SK-N-SH (cell line): ENCODE measurements around the gene PELI3. TPM values are rescaled to one million over a fixed set of nuclear protein-coding genes. Genes with fewer than 3 reads are reported as not detected.

Experiments used
- CTCF ChIA-PET: fragments of 300-600, 350-600 bp; formaldehyde crosslinking; extraction: SDS; loops from one replicate; lab custom pipeline; 2021; lab: Yijun Ruan, JAX
- POLR2A ChIA-PET: fragments of 350-600 bp; sonication (Branson Sonifier 250); formaldehyde crosslinking; extraction: SDS; loops from one replicate; lab custom pipeline; 2020; ENCODE audit warnings: antibody characterized with exemption, inconsistent platforms; lab: Yijun Ruan, JAX
- DNase-seq: peaks from one replicate; pipeline ENCODE4 v3.0.0; 2012
- H2AFZ ChIP-seq: fragments of 200-600 bp; sonication (generic); 2 replicates; pipeline ENCODE4 v1.8.1; 2016; ENCODE audit warnings: antibody characterized with exemption, mild to moderate bottlenecking, low read depth
- H3F3A ChIP-seq: fragments of 200-600 bp; sonication (generic); replicated peaks from 2 replicates; pipeline ENCODE3; 2016; ENCODE audit warnings: antibody characterized with exemption, mild to moderate bottlenecking; ENCODE audit not compliant: insufficient read depth
- H3K27ac ChIP-seq, 2 experiments: fragments of 200-500 bp in 1 of 2; fragments of 200-600 bp in 1 of 2; sonication (Bioruptor generic) in 1 of 2; sonication (generic), shearing (Covaris generic) in 1 of 2; 2 replicates each; pipeline versions ENCODE4 v1.5.1 to v1.6.1; 2014 to 2016; ENCODE audit warnings: low read depth in 2 of 2, inconsistent platforms in 1 of 2, low read length in 1 of 2, mild to moderate bottlenecking in 1 of 2, mixed read lengths in 1 of 2
- H3K27me3 ChIP-seq: fragments of 200-600 bp; sonication (generic), shearing (Covaris generic); 2 replicates; pipeline ENCODE4 v1.6.1; 2016; ENCODE audit warnings: mixed run types; ENCODE audit not compliant: insufficient read depth
- H3K36me3 ChIP-seq, 2 experiments: fragments of 200-500 bp in 1 of 2; fragments of 200-600 bp in 1 of 2; sonication (Bioruptor generic) in 1 of 2; sonication (generic) in 1 of 2; replicated peaks in 1 of 2; 2 replicates each; pipeline versions ENCODE3 to v1.5.1; 2014 to 2016; ENCODE audit warnings: low read length in 1 of 2, mild to moderate bottlenecking in 1 of 2; ENCODE audit not compliant: insufficient read depth in 2 of 2, control insufficient read depth in 1 of 2
- H3K4me1 ChIP-seq, 2 experiments: fragments of 200-500 bp in 1 of 2; fragments of 200-600 bp in 1 of 2; sonication (Bioruptor generic) in 1 of 2; sonication (generic), shearing (Covaris generic) in 1 of 2; 2 replicates each; pipeline versions ENCODE4 v1.5.1 to v1.6.1; 2014 to 2016; ENCODE audit warnings: low read depth in 1 of 2, low read length in 1 of 2, mixed run types in 1 of 2; ENCODE audit not compliant: insufficient read depth in 2 of 2, control insufficient read depth in 1 of 2
- H3K4me2 ChIP-seq: fragments of 200-600 bp; sonication (generic), shearing (Covaris generic); 2 replicates; pipeline ENCODE4 v1.6.1; 2017; ENCODE audit warnings: mixed run types
- H3K4me3 ChIP-seq, 2 experiments: fragments of 200-500 bp in 1 of 2; fragments of 200-600 bp in 1 of 2; sonication (Bioruptor generic) in 1 of 2; sonication (generic), shearing (Covaris generic) in 1 of 2; 2 replicates each; pipeline versions ENCODE4 v1.5.1 to v1.8.1; 2014 to 2016; ENCODE audit warnings: low read depth in 2 of 2, inconsistent platforms in 1 of 2, low read length in 1 of 2, mild to moderate bottlenecking in 1 of 2, mixed read lengths in 1 of 2, moderate library complexity in 1 of 2
- H3K79me2 ChIP-seq: fragments of 200-600 bp; sonication (generic); 2 replicates; pipeline ENCODE4 v1.8.1; 2017; ENCODE audit warnings: mild to moderate bottlenecking; ENCODE audit not compliant: insufficient read depth
- H3K9ac ChIP-seq: fragments of 200-600 bp; sonication (generic); 2 replicates; pipeline ENCODE4 v1.6.1; 2017; ENCODE audit warnings: mixed run types
- H3K9me2 ChIP-seq: fragments of 200-600 bp; sonication (generic); 2 replicates; pipeline ENCODE4 v1.6.1; 2017; ENCODE audit warnings: mixed run types
- H3K9me3 ChIP-seq: fragments of 200-600 bp; sonication (generic); 2 replicates; pipeline ENCODE4 v1.6.1; 2017; ENCODE audit warnings: mixed run types, mild to moderate bottlenecking, moderate library complexity
- H4K20me1 ChIP-seq: fragments of 200-600 bp; sonication (generic); 2 replicates; pipeline ENCODE4 v1.6.1; 2017; ENCODE audit warnings: mild to moderate bottlenecking, mixed run types; ENCODE audit not compliant: insufficient read depth
- CHD2 ChIP-seq: fragments of 150-350 bp; IDR thresholded peaks from 2 replicates; pipeline ENCODE4 v1.6.1; 2018; ENCODE audit warnings: low read length; ENCODE audit not compliant: partially characterized antibody
- CTCF ChIP-seq: fragments of 200-600 bp; sonication (generic); IDR thresholded peaks from 2 replicates; pipeline ENCODE4 v1.6.1; 2017; ENCODE audit warnings: antibody characterized with exemption, mild to moderate bottlenecking, moderate library complexity
- ELF1 ChIP-seq: IDR thresholded peaks from 2 replicates; pipeline ENCODE4 v1.4.0; 2012
- FOSL2 ChIP-seq: IDR thresholded peaks from 2 replicates; pipeline ENCODE4 v1.4.0; 2012; ENCODE audit warnings: low read depth, mild to moderate bottlenecking, moderate library complexity, borderline replicate concordance
- GABPA ChIP-seq: IDR thresholded peaks from 2 replicates; pipeline ENCODE4 v1.4.0; 2012; ENCODE audit warnings: low read depth, mild to moderate bottlenecking
- JUND ChIP-seq: IDR thresholded peaks from 2 replicates; pipeline ENCODE4 v1.4.0; 2012
- MXI1 ChIP-seq: IDR thresholded peaks from 2 replicates; pipeline ENCODE4 v1.6.1; 2012; ENCODE audit warnings: mild to moderate bottlenecking, low read depth, low read length, improper control_type of control experiment
- POLR2AphosphoS5 ChIP-seq: IDR thresholded peaks from 2 replicates; pipeline ENCODE4 v1.6.1; 2012; ENCODE audit warnings: low read depth, low read length
- RAD21 ChIP-seq: IDR thresholded peaks from 2 replicates; pipeline ENCODE4 v1.6.1; 2012; ENCODE audit warnings: mild to moderate bottlenecking, low read length
- RFX5 ChIP-seq: IDR thresholded peaks from 2 replicates; pipeline ENCODE4 v1.6.1; 2012; ENCODE audit warnings: mild to moderate bottlenecking, improper control_type of control experiment, low read length
- RXRA ChIP-seq: IDR thresholded peaks from 2 replicates; pipeline ENCODE4 v1.4.0; 2012; ENCODE audit warnings: low read depth, mild to moderate bottlenecking, borderline replicate concordance
- SMC3 ChIP-seq: IDR thresholded peaks from 2 replicates; pipeline ENCODE4 v1.6.1; 2012; ENCODE audit warnings: low read depth, low read length, improper control_type of control experiment
- TAF1 ChIP-seq: IDR thresholded peaks from 2 replicates; pipeline ENCODE4 v1.6.1; 2012; ENCODE audit warnings: low read depth, mild to moderate bottlenecking, low read length, moderate library complexity, borderline replicate concordance
- TCF12 ChIP-seq: IDR thresholded peaks from 2 replicates; pipeline ENCODE4 v1.4.0; 2012
- YY1 ChIP-seq: IDR thresholded peaks from 2 replicates; pipeline ENCODE4 v1.4.0; 2012; ENCODE audit warnings: low read depth, mild to moderate bottlenecking
- ZBTB33 ChIP-seq: IDR thresholded peaks from 2 replicates; pipeline ENCODE4 v1.4.0; 2012; ENCODE audit warnings: low read depth, borderline replicate concordance
- WGBS: methylation state at CpG from one replicate; pipeline ENCODE4 v1.1.6; 2017; ENCODE audit warnings: low lambda C conversion rate; 5-methylcytosine and 5-hydroxymethylcytosine counted together
- polyA plus RNA-seq, 3 experiments: library from polyadenylated mRNA; depleted of rRNA; stranded (reverse); fragments of >200 nt; gene quantifications; 2 replicates each; pipeline ENCODE4 v1.2.3, GENCODE V29; 2012
- TF ChIP-seq, protein P1 (sequence below): fragments of 150-350 bp; IDR thresholded peaks from 2 replicates; pipeline ENCODE4 v1.6.1; 2017; ENCODE audit warnings: antibody characterized with exemption, low read length, low read depth, borderline replicate concordance
- TF ChIP-seq, protein P2 (sequence below): IDR thresholded peaks from 2 replicates; pipeline ENCODE4 v1.6.1; 2012; ENCODE audit warnings: mild to moderate bottlenecking, low read depth, low read length, moderate library complexity
- TF ChIP-seq, protein P3 (sequence below): fragments of 150-350 bp; IDR thresholded peaks from 2 replicates; pipeline ENCODE4 v1.6.1; 2016; ENCODE audit warnings: mild to moderate bottlenecking, low read depth, low read length

Gene PELI3
- polyA plus RNA-seq, 1 of the 3 experiments (the other 2 are of a cell fraction) = 7.0 TPM

- Histone ChIP-seq H3K4me1 (peaks cover 0 to 5% of the 10 kb centered on the region in 2 experiments; a peak in 1 of 4 replicates), H3K4me3 (no peak overlapping the region), H3K27ac (no peak overlapping the region), H2AFZ (no peak overlapping the region), H3K4me2 (no peak overlapping the region), H3K27me3 (no peaks in the 10 kb centered on the region), H4K20me1 (no peaks in the 10 kb centered on the region), H3K79me2 (no peaks in the 10 kb centered on the region), H3K9me2 (no peaks in the 10 kb centered on the region), H3K9ac (no peak overlapping the region), H3F3A (no peaks in the 10 kb centered on the region), H3K36me3 (peaks cover 0 to 12% of the 10 kb centered on the region in 2 experiments), H3K9me3 (no peaks in the 10 kb centered on the region)
- no peak for TF ChIP-seq POLR2AphosphoS5
- TF ChIP-seq, protein P1, sequence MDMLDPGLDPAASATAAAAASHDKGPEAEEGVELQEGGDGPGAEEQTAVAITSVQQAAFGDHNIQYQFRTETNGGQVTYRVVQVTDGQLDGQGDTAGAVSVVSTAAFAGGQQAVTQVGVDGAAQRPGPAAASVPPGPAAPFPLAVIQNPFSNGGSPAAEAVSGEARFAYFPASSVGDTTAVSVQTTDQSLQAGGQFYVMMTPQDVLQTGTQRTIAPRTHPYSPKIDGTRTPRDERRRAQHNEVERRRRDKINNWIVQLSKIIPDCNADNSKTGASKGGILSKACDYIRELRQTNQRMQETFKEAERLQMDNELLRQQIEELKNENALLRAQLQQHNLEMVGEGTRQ = no peak
- TF ChIP-seq RFX5 = no peak
- TF ChIP-seq YY1 = no peak
- no peak for TF ChIP-seq TCF12
- no peak for TF ChIP-seq CHD2
- TF ChIP-seq, protein P2, sequence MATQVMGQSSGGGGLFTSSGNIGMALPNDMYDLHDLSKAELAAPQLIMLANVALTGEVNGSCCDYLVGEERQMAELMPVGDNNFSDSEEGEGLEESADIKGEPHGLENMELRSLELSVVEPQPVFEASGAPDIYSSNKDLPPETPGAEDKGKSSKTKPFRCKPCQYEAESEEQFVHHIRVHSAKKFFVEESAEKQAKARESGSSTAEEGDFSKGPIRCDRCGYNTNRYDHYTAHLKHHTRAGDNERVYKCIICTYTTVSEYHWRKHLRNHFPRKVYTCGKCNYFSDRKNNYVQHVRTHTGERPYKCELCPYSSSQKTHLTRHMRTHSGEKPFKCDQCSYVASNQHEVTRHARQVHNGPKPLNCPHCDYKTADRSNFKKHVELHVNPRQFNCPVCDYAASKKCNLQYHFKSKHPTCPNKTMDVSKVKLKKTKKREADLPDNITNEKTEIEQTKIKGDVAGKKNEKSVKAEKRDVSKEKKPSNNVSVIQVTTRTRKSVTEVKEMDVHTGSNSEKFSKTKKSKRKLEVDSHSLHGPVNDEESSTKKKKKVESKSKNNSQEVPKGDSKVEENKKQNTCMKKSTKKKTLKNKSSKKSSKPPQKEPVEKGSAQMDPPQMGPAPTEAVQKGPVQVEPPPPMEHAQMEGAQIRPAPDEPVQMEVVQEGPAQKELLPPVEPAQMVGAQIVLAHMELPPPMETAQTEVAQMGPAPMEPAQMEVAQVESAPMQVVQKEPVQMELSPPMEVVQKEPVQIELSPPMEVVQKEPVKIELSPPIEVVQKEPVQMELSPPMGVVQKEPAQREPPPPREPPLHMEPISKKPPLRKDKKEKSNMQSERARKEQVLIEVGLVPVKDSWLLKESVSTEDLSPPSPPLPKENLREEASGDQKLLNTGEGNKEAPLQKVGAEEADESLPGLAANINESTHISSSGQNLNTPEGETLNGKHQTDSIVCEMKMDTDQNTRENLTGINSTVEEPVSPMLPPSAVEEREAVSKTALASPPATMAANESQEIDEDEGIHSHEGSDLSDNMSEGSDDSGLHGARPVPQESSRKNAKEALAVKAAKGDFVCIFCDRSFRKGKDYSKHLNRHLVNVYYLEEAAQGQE = no peak
- TF ChIP-seq ZBTB33 = no peak
- TF ChIP-seq ELF1 = no peak
- TF ChIP-seq TAF1 = no peak
- no peak for TF ChIP-seq RAD21
- TF ChIP-seq, protein P3, sequence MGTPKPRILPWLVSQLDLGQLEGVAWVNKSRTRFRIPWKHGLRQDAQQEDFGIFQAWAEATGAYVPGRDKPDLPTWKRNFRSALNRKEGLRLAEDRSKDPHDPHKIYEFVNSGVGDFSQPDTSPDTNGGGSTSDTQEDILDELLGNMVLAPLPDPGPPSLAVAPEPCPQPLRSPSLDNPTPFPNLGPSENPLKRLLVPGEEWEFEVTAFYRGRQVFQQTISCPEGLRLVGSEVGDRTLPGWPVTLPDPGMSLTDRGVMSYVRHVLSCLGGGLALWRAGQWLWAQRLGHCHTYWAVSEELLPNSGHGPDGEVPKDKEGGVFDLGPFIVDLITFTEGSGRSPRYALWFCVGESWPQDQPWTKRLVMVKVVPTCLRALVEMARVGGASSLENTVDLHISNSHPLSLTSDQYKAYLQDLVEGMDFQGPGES = no peak
- TF ChIP-seq JUND = no peak
- TF ChIP-seq MXI1 = no peak
- no peak for TF ChIP-seq GABPA
- no peak for TF ChIP-seq RXRA
- no peak for TF ChIP-seq SMC3
- no peak for TF ChIP-seq CTCF
- TF ChIP-seq FOSL2 = no peak
- CTCF ChIA-PET = interaction anchor here (1.1 to 1.9 kb wide), 3 partner anchors 8 to 76 kb away, joined by 3 to 5 read pairs (median 3); no protein-coding TSS in a partner anchor
- POLR2A ChIA-PET = no interaction called here
- no peak for DNase-seq
- WGBS = 89% methylated on average over 7 of the region's 7 CpGs
Observed at GRCh38 chr11:66484806-66485380, 18.2 kb downstream of the PELI3 start.
